Colonic mucosa (tissue), 4 donors: Measurements from ENCODE around the gene RAB39A. TPM values are rescaled to one million over a fixed set of nuclear protein-coding genes. Genes with fewer than 3 reads are reported as not detected.

ENCODE experiments used
- DNase-seq: peaks from one replicate; pipeline ENCODE4 v3.0.0-alpha.2; 2020
- H3K27ac ChIP-seq: fragments of 200-600 bp; one replicate; pipeline ENCODE4 v1.8.0; 2021
- H3K27me3 ChIP-seq: fragments of 200-600 bp; one replicate; pipeline ENCODE4 v1.8.0; 2021
- H3K36me3 ChIP-seq: fragments of 200-600 bp; one replicate; pipeline ENCODE4 v1.8.0; 2021
- H3K4me1 ChIP-seq: fragments of 200-600 bp; one replicate; pipeline ENCODE4 v1.8.0; 2021; ENCODE audit warnings: mild to moderate bottlenecking
- H3K4me3 ChIP-seq: fragments of 200-600 bp; one replicate; pipeline ENCODE4 v1.8.0; 2021
- H3K9ac ChIP-seq, 2 donors: one replicate each; pipeline ENCODE4 v1.7.0; 2013; ENCODE audit warnings: control low read depth in 2 of 2, low read depth in 2 of 2, low read length in 2 of 2
- H3K9me3 ChIP-seq: fragments of 200-600 bp; one replicate; pipeline ENCODE4 v1.8.0; 2021
- intact Hi-C: fragments of 100-400 bp; cut with DNase I; formaldehyde crosslinking; loops from one replicate; pipeline ENCODE4 v1.14.1; 2022
- total RNA-seq, 2 donors: library from RNA; stranded (reverse); fragmentation: NEBNext Ultra II Directional in 1 of 2; extraction: Animal tissue kit (Norgen Biotek cat#: 25700) in 1 of 2; gene quantifications; one replicate each; pipeline ENCODE4 v1.2.1, GENCODE V29; 2021
- TF ChIP-seq, protein P1 (sequence below): fragments of 200-600 bp; IDR thresholded peaks from one replicate; pipeline ENCODE4 v1.8.0; 2022; ENCODE audit warnings: antibody characterized with exemption, mild to moderate bottlenecking
- donor health status: healthy.
- donor health status: DM: no; HTN: no; CAD: no.
- donor health status: DM: no; HTN: no; CAD: no.

Gene RAB39A
- total RNA-seq, 2 donors from 2014 or later, result 0.77 to 1.2 TPM

DNA sequence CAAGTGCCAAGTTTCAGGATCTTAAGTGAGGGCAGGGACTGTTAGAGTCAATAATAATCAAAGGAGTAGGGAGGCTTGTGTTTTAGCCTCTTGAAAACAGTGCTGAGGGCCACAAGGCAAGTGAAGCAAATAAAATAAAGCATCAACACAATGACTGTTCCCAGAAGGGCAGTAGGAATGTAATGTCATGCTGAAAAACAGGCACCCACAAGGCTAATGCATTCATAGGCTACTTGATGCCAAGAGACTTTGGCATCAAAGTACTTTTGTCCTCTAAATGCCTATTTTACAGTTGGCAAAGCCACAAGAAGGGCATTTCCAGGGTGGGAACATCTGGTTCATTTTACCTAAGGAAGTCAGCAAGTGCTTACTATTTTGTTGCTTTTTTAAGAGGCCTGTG lies 22.9 kb downstream of the RAB39A start:
- intact Hi-C loops, result no loop called here
- H3K9ac ChIP-seq, result no peak overlapping the region
- TF ChIP-seq, protein P1, sequence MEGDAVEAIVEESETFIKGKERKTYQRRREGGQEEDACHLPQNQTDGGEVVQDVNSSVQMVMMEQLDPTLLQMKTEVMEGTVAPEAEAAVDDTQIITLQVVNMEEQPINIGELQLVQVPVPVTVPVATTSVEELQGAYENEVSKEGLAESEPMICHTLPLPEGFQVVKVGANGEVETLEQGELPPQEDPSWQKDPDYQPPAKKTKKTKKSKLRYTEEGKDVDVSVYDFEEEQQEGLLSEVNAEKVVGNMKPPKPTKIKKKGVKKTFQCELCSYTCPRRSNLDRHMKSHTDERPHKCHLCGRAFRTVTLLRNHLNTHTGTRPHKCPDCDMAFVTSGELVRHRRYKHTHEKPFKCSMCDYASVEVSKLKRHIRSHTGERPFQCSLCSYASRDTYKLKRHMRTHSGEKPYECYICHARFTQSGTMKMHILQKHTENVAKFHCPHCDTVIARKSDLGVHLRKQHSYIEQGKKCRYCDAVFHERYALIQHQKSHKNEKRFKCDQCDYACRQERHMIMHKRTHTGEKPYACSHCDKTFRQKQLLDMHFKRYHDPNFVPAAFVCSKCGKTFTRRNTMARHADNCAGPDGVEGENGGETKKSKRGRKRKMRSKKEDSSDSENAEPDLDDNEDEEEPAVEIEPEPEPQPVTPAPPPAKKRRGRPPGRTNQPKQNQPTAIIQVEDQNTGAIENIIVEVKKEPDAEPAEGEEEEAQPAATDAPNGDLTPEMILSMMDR, result no peak

DNA sequence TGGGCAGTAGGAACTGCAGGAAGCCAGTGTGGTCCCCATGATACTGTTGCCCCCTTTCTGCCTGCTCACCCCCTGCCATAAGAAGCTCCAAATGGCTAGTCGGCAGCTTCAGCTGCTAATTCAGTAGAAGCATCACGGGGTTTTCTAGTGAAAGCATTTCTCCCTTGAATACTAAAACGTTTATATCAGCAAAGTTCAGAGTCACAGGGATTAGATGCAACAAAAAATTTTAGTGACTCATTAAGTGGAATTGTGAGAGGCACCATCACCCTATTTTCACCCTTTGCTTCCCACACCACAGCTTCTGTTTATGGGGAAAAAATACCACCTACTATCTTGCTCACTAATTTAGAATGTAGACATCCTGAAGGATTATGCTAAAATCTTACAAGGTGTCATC lies 25.2 kb downstream of the RAB39A start:
- Histone ChIP-seq H3K4me3 (no peak overlapping the region), H3K9me3 (no peaks in the 10 kb centered on the region), H3K4me1 (no peaks in the 10 kb centered on the region), H3K27ac (no peak overlapping the region), H3K9ac (no peak overlapping the region), H3K27me3 (no peaks in the 10 kb centered on the region), H3K36me3 (no peaks in the 10 kb centered on the region)
- intact Hi-C loops, result no loop called here
- TF ChIP-seq, protein P1, result no peak
- DNase-seq, result no peak

More for the DNA sequence above, 22.9 kb downstream of the RAB39A start:
- H3K27ac ChIP-seq, result no peak overlapping the region
- H3K36me3 ChIP-seq, result no peaks in the 10 kb centered on the region
- no peaks in the 10 kb centered on the region for H3K9me3 ChIP-seq
- no peak for DNase-seq
- no peak overlapping the region for H3K4me3 ChIP-seq
- H3K4me1 ChIP-seq, result no peaks in the 10 kb centered on the region
- no peaks in the 10 kb centered on the region for H3K27me3 ChIP-seq

DNA sequence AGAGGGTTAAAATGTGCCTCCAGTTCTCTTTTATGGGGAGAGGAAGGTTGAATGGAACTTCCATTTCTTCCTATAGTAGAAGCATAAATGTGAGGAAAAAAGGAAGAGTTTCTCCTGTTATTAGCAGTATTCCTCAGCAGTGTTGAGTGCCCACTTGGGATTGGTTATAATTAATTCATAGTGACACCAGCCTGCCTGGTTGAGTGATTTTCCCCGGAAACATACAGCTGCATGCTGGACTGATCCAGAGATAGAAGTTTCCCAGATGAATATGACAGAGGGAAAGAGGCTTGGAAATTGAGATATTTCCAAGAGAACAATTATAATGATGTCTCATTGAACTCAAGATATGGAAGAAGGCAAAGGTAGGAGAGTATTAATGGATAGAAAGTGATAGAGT lies 28.3 kb downstream of the RAB39A start:
- Histone ChIP-seq H3K9me3 (no peaks in the 10 kb centered on the region), H3K27me3 (no peaks in the 10 kb centered on the region), H3K4me3 (no peak overlapping the region), H3K27ac (no peak overlapping the region), H3K36me3 (no peaks in the 10 kb centered on the region), H3K9ac (no peak overlapping the region), H3K4me1 (no peaks in the 10 kb centered on the region)
- intact Hi-C loops, result no loop called here
- TF ChIP-seq, protein P1, result no peak
- DNase-seq, result no peak

DNA sequence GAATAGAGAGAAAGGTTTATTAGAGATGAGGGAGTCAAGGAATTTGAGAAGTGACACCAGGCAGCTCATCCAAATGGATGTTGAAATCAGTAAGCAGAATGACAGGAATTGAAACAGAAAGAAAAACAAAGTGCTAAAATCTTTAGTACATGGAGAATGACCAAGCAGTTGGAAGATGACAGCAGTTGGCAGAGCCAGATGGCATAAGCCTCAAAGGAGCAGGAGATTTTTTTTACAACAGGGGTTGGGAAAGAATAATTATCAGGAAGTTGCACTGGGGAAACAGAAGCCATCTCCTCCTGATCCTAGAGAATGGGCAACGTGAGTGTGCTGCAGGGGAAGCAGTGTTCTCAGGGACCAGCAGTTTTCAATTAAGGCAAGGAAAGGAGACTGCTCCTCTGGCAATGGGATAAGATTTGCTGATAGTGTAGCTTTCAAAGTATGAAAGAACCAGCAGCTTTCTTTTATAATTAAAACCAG lies 28.9 kb downstream of the RAB39A start:
- Histone ChIP-seq H3K27ac (no peak overlapping the region), H3K4me3 (no peak overlapping the region), H3K4me1 (no peaks in the 10 kb centered on the region), H3K36me3 (no peaks in the 10 kb centered on the region), H3K9ac (no peak overlapping the region), H3K27me3 (no peaks in the 10 kb centered on the region), H3K9me3 (no peaks in the 10 kb centered on the region)
- intact Hi-C loops, result no loop called here
- DNase-seq, result no peak
- TF ChIP-seq, protein P1, result no peak

DNA sequence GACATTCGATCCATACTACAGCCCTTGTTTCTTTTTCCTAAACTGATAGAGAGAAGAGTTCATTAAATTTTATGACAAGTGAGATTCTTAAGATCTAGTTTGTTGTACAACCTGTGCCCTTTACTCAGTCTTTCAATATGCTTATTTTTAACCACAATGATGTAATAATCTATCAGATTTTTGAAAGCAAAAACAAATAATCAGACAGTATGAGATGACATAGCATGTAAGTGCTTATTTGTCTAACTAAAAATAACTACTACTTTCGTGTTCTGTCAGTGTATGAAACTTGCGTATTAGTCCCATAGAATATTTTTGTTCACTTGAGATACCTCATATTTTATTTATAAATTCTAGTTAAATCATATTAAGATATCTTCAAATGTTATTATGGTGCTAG lies 33.2 kb downstream of the RAB39A start:
- intact Hi-C loops, result no loop called here
- no peaks in the 10 kb centered on the region for H3K27me3 ChIP-seq

More for the DNA sequence above, 33.2 kb downstream of the RAB39A start:
- H3K36me3 ChIP-seq, result no peaks in the 10 kb centered on the region
- no peak overlapping the region for H3K27ac ChIP-seq
- H3K9ac ChIP-seq, result no peak overlapping the region
- H3K4me1 ChIP-seq, result no peaks in the 10 kb centered on the region
- H3K9me3 ChIP-seq, result no peaks in the 10 kb centered on the region
- no peak overlapping the region for H3K4me3 ChIP-seq
- TF ChIP-seq, protein P1, result no peak
- no peak for DNase-seq
